ENCODE results near the gene RIC8A. TPM values are rescaled to one million over a fixed set of nuclear protein-coding genes. Genes with fewer than 3 reads are reported as not detected.

RIC8A gene
- total RNA-seq, 4 donors from 2014 or later = 46.5 to 103 (median 67.1) TPM

GRCh38 chr11:209275-210121 lies 2.0 kb downstream of the RIC8A start:
- TF ChIP-seq CTCF (IDR thresholded peaks at IDR 0.05; ENCODE audit: low read depth) = no peak

- TF ChIP-seq CTCF (IDR thresholded peaks at IDR 0.05; ENCODE audit: low read depth) = no peak
These were observed 2.8 kb downstream of the RIC8A start for GRCh38 chr11:210122-210802.

- TF ChIP-seq CTCF (IDR thresholded peaks at IDR 0.05; ENCODE audit: low read depth) = no peak
These were observed 3.3 kb downstream of the RIC8A start for GRCh38 chr11:210803-211180.

- no peak for TF ChIP-seq CTCF (IDR thresholded peaks at IDR 0.05; ENCODE audit: low read depth)
These were observed 3.8 kb downstream of the RIC8A start for GRCh38 chr11:211295-211694.

GRCh38 chr11:211741-212140 lies 4.2 kb downstream of the RIC8A start:
- no peak for TF ChIP-seq CTCF (IDR thresholded peaks at IDR 0.05; ENCODE audit: low read depth)

GRCh38 chr11:212150-213100 lies 4.9 kb downstream of the RIC8A start:
- no peak for TF ChIP-seq CTCF (IDR thresholded peaks at IDR 0.05; ENCODE audit: low read depth)
